HL-60/S4 treated with retinoic acid at 250 ng/mL for 4 days and 3 days (cell line): ENCODE measurements around the gene NOTO.

Source experiments
- in situ Hi-C: fragments of 300-500 bp; cut with MboI; formaldehyde crosslinking; loops from 2 replicates; pipeline ENCODE4 v1.7.0; 2022; ENCODE audit warnings: low sequenced_read_pairs

The NOTO gene, protein sequence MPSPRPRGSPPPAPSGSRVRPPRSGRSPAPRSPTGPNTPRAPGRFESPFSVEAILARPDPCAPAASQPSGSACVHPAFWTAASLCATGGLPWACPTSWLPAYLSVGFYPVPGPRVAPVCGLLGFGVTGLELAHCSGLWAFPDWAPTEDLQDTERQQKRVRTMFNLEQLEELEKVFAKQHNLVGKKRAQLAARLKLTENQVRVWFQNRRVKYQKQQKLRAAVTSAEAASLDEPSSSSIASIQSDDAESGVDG

DNA sequence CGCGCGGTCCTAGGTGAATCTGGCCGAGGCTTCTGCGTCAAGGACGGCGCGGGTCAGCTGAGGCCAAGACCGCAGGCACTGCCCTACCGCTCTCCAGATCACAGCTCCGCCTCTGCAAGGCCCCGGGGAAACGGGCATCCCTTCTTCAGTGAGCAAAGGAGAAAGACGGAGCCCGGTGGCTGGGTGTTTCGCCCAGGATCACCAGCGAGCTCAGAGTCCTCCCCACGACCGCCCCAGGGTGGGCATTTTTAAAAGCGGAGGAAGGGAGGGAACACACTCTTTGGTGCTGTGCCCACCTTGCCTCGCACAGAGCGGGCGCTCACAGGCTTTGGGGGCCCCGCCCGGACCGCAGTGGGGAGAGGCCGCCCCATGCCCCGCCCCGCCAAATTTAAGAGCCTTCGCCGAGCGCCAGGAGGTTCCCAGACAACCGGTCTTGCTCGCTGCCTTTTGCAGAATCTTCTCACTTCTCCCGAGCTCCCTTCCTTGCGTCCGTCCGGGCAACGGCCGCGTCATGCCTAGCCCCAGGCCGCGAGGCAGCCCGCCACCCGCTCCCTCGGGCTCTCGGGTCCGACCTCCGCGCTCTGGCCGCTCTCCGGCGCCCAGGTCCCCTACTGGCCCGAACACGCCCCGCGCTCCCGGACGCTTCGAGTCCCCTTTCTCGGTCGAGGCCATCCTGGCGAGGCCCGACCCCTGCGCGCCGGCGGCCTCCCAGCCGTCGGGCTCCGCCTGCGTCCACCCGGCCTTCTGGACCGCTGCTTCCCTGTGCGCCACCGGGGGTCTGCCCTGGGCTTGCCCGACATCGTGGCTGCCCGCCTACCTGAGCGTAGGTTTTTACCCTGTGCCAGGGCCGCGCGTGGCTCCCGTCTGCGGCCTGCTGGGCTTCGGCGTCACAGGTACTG is at the start of gene NOTO:
TSS of gene NOTO (plus strand) at position 419 of the 899 bp plus-strand sequence. CDS start at position 512, 93 bp downstream.
- in situ Hi-C loops: no loop called here

DNA sequence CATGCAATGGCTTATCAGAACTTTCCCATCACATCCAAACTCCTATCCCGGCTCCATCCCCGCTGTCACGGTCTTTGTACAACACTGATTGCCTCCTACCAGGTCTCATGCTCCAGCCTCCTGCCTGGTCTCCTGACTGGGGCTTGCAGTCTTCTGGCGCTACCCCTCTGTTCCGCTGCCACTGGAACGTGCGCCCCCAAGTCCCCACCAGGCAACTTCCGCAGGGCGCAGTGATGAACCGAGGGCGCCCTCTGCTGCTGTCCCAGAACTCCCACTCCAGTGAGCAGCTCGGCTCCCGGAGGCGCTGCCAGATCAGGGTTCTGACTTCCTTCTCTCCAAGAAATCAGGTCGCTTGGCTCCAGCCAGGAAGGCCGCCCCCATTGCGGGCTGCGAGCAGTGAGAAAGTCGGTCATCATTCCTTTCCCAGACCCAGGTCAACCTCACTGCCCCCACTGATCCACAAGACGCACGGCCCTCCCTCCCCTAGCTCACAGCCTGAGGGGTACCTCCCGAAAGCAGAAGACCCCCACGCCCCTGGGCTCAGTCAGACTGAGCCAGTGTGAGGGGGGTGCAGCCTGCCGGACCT is 45.7 kb upstream of the NOTO start:
- in situ Hi-C loops: loop anchor here (25.0 kb wide), 1 partner anchor 394 kb away; no protein-coding TSS in a partner anchor

DNA sequence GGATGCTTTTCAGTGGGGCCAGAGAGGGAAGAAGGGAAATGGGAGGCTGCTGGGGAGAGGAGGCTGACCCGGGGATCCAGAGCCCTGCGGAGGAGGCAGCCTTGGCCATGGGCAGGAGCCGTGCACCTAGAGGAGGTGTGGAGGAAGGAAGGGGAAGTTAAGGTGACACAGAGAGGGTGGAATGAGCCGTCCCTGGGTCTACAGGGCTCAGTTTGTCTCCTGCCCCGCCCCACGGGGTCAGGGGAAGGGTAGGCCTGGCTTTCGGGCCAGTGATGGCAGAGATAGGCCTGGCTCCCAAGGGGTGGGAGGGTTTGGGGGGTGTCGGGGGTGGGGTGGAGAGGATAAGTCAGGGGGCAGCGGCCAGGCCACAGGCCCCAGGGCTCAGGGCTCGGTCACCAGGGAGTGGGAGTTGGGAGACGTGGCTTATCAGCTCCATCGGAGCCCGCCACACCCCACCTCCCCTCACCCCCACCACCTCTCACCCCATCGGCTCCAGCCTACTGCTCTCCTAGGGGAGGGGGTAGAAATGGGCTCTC is 39.5 kb upstream of the NOTO start:
- in situ Hi-C loops: loop anchor here (25.0 kb wide), 1 partner anchor 401 kb away; no protein-coding TSS in a partner anchor

DNA sequence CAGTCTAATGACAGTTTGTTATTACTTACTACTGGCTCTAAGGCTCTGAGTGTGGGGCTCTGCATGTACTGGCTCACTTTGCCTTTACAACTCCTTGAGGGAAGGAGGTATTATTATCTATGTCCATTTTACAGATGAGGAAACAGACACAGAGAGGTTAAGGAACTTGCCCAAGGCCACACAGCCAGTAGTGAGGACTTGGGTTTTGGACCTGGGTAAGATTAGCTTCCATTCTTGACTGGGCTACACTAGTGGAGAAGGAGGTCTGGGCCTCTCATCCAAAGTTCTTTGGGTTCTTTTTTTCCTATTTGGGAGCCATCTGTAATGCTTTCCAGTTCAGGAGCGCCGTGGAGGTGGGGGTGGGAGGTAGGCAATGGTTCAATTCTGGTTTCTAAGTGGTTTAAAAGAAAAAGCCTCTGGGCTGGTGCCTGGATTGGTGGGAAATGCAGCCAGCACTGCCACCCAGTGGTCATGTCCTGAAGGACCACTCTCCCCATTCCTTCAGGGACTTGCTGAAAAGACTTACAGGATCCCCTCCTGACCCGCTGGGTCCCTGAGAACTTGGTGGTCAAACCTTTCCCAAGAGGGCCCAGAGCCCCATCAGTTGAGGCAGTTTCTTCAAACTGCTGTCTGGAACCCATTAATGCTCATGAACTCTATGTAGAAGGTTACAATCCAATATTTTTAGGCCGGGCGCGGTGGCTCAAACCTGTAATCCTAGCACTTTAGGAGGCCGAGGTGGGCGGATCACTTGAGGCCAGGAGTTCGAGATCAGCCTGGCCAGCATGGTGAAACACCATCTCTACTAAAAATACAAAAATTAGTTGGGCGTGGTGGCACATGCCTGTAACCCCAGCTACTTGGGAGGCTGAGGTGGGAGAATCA is 38.6 kb upstream of the NOTO start:
- in situ Hi-C loops: loop anchor here (25.0 kb wide), 1 partner anchor 401 kb away; no protein-coding TSS in a partner anchor

DNA sequence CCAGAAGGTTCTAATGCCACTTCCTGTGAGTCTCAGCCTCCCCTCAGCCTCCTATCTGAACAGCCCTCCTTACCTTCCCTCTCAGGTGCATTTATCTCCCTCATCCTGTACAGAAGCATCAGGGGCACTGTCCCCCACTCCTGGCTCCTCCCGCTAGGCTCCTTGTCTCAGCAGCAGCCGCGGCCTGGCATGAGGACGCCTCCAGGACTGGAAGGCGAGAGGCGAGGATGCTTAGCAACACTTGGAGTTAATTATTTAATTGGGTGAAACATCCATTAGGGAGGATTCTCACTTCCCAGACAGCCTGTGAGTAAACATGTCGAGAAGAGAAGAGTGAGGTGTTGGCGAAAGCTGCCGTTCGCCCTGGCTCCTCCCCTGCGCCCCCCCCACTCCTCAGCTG is 36.4 kb upstream of the NOTO start:
- in situ Hi-C loops: loop anchor here (25.0 kb wide), 1 partner anchor 404 kb away; no protein-coding TSS in a partner anchor

DNA sequence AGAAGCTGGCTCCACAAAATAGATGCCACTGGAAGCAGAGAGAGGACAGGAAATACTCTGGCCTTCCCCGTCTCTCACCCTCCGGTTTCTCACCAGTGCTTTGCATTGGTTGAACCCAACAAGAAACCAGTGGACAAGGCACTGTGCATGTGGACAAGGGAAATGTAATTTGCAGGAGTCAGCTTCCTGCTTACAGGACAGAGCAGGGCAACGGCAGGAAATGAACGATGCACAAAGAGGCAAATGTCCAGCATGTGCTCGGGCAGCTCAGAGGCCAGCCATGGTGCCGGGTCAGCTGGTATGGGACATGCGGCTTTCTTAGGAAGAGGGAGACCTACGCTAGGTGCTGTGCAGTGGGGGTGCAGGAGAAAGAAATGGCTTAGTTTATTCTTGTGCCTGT is 35.6 kb upstream of the NOTO start:
- in situ Hi-C loops: loop anchor here (25.0 kb wide), 1 partner anchor 405 kb away; no protein-coding TSS in a partner anchor

DNA sequence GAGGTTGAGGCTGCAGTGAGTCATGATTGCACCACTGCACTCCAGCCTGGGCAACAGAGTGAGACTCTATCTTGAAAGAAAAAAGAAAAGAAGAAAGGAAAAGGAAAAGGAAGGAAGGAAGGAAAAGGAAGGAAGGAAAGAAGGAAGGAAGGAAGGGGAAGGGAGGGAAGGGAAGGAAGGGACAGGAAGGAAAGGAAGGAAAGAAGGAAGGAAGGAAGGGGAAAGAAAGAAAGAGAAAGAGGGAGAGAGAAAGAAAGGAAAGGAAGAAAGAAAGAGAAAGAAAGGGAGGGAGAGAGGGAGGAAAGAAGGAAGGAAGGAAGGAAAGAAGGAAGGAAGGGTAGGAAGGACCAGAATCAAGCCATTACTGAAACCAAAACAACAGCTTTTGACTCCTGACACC is 34.0 kb upstream of the NOTO start:
- in situ Hi-C loops: loop anchor here (25.0 kb wide), 1 partner anchor 406 kb away; no protein-coding TSS in a partner anchor

DNA sequence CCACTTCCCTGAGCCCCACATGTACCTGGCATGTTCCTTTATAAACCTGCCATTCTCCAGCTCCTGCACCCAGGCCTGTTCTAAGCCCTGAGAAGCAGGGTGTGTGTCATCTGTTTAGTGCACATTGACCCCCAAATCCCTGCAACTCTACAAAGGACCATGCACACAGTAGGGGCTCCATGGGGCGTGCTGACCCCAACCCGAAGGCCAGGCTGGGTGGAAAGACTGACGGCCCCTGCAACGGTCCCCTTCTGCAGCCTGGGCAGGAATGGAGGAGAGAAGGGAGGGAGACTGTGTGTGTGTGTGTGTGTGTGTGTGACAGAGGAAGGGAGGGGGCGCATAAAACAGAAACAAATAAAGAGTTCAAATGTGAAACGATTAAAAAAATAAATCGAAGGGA is 32.0 kb upstream of the NOTO start:
- in situ Hi-C loops: loop anchor here (25.0 kb wide), 1 partner anchor 408 kb away; no protein-coding TSS in a partner anchor

DNA sequence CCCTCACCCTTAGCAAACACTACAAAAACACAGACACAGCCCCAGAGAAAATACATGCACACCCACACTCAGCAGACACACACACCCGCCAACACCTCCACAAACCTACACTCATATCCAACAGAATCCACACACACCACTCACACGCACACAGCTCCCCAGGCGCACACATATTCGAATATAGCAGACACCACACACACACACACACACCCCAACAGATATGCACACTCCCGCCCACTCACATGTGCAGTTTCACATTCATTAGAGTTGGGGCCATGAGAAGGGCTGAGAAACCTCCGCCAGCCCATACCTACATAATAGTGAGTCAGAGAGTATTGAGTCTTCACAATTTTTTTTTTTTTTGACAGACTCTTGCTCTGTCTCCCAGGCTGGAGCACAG is 29.4 kb upstream of the NOTO start:
- in situ Hi-C loops: loop anchor here (25.0 kb wide), 1 partner anchor 411 kb away; no protein-coding TSS in a partner anchor

DNA sequence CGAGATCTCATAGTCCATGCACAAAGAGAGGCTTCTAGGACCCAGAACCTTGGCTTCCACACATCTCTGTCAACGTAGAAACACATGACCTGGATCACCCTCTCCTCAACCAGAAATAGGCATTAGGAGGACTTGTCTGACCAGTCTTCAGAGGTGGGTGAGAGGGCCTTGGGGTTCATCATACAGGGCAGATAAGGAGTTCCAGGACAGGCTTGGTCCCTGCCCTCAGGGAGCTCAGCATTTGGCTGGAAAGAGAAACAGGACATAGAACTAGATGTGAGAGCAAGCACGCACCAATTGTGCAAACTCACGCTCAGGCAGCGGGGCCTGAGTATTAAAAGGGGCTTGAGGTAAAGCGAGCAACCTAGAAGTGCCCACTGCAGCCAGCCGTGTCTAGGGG is 28.6 kb upstream of the NOTO start:
- in situ Hi-C loops: loop anchor here (25.0 kb wide), 1 partner anchor 411 kb away; no protein-coding TSS in a partner anchor

DNA sequence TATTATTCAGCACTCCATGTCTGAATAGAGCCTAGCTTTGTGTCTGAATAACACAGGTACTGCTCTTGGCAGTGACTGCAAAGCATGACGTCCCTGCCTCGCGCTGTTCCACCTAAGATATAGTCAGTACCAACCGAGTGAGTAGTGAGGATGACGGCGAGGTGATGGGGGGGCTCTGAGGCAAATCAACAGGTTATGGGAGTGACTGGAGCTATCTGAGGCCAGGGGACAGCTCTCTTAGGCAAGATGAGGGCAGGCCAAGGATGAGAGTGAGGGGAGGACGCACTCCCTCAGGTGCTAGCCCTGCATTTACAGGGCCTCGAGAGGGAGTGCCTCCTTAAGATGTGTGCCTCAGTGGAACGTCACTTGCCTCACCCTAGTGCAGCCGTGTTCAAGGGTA is 28.1 kb upstream of the NOTO start:
- in situ Hi-C loops: loop anchor here (25.0 kb wide), 1 partner anchor 412 kb away; no protein-coding TSS in a partner anchor

DNA sequence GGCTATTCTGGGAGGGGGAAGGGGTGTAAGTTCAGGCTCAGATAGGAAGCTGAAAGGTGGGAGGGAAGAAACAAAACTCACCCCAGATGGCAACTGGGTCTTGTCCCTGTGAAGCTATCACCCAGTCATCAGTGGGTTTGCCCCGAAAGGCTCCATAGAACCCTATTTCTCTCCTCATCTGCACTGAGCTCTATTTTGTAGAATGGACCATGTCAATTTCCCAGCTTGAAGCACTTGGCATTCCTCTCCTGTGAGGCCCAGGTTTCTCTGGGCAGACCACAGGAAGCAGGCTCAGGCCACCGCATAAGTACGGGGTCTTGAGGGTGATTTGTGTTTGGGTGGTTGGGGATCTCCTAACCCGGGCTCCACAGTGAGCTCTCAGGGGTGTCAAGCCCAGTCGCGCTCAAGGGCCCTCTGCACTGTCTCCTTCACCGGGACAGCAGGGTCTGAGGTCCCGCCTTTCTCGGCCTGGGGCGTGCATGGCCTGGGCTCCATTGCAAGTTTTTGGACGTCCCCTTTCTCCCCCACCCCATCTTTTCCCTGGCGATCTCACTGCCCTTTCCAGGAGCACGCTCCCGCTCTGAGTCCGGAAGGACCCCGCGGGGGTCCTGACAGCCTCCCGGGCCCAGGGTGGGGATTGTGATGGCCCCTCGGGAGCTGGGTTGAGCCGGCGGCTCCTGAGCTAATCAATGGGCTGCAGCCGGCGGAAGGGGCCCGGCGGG is 27.3 kb upstream of the NOTO start:
- in situ Hi-C loops: loop anchor here (25.0 kb wide), 1 partner anchor 413 kb away; no protein-coding TSS in a partner anchor

DNA sequence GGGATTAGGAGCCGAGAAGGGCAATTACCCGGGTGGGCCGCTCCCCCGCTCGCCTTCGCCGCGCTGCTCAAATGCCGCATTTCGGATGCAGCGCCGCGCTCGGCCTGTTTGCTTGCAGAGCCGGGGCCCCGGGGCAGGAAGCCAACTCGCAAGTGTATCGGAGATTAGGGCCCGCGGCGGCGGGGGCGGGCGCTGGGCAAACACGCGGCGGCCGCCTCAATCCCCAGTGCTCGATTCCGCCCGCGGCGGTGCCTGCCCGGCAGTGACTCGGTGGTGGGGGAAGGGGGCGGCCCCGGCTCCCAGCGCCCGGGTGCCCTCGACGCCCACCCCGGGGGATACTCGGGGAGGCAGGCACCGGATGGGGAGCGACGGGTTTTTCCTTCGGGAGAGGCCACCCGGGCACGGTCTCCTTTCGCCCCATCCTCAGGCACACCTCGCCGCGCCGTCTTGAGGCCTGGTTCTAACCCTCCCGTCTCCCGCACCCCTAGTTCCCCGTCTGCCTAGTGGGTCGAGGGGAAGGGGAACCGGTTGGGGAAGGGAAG is 26.6 kb upstream of the NOTO start:
- in situ Hi-C loops: no loop called here

DNA sequence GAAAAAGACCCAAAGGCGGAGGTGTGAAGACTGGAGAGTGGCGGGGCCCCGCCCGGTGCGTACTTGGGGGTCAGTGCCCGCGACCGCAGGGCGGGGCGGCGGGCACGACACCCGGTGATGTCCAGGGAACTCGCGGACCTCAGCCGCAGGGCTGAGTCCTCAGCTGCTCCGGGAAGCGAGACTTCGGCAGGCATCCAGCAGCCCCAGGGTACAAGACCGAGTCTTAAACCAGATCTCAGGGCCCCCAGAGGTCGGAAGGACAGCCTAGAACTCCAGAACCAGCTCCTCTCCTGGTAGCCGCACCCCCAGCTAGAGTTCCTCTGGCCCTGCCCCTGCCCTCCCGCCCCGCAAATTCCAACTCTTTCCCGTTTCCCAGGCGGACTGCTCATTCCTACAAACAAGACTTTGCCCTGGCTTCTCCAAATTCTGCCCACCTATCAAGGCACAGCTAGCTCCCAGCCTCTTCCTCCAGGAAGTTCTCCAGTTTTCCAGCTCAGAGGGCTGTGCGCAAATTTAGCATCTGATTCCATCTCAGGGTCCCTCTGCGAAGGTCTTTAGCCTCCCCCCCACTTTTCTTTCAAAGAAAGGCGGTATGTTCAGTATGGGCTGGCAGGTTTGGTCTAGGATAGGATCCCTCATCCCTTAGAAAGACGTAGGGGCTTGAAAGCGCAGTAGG is 26.0 kb upstream of the NOTO start:
- in situ Hi-C loops: no loop called here

DNA sequence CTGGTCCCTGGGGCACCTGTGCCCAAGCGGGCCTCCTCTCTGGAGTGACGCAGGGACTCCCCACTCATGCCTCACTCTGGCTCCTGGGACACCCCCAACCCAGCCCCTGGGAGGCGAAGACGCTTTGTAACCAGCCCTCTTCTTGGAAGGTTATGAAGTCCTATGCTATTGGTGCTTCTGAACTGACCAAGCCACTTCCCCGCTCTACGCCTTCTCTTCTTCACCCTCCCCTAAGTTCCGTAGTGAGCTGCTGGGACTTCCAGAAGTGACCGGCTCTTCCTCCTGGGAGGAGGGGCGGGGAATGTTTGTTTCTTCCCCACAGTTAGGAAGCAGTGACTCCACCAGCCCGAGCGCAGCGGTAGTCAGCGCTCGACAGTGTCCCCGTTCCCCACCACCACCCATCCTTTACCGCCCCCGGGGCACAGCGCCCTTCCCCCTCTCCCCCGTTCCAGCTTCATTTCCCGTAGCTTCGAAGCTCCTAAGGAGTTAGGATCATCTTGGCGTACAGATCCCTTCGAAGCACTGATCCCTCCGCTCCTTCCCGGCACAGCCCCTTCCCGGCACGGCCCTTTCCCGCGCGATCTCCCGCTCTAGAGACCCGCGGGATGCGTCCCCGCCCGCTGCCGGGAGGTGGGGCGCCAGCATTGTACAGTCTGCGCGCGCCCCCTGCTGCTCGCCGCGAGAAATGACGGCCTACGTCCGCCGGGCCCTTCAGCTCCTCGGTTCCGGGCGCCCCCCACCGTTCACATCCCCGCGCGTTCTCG is 25.3 kb upstream of the NOTO start:
- in situ Hi-C loops: no loop called here

DNA sequence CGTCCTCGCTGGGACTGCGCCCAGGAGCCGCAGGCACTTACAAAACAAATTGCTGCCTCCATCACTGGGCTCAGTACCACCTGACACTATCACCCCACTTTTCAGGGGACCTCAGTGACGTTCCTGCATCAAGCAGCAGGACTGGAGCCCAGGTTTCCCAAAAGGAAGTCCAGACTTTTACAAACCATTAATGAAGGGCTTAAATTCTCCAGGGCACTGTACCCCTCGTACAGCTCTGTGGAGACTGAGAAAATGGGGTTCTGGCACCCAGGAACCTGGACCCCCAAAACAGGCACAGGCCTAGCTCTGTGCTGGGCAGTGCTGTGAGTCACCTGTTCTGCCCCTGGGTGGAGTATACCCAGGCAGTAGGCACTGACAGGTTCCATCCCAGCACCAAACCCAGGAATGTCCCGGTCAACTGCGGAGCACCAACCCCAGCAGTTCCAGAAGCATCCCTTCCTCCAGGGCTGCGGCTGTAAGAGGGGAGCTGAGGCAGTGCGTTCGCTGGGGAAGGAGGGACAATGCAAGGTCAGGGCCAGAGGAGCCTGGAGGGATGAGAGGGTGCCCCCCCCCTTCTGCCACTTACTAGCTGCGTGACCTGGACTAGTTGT is 24.6 kb upstream of the NOTO start:
- in situ Hi-C loops: no loop called here

DNA sequence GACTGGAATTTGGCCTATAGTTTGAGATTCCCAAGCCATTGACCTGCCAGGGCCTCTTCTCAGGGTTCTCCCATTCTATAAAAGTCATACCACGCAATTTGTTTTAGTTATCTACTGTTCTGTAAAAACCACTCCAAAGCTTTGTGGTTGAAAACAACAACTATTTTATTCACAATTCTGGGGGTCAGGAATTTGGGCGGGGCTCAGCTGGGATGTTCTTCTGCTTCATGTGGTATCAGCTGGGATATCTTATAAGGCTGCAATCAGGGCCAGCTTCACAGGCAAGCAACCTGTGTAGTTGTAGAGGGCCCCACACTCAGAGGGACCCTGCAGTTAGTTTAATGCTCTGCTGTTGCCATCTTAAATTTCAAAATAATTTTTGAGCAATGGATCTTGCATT is 16.4 kb upstream of the NOTO start:
- in situ Hi-C loops: no loop called here
